IMR-90 (cell line): ENCODE measurements around the gene MKNK2. TPM values are rescaled to one million over a fixed set of nuclear protein-coding genes. Genes with fewer than 3 reads are reported as not detected.
A peak's percentile ranks its signal among the peaks of the same experiment; 100 is the strongest.

Experiments
- ATAC-seq: fragments of 200-7000 bp; cut with Tn5 transposase; 2 replicates; pipeline ENCODE4 v1.9.1; 2020; ENCODE audit warnings: low read depth, mild to moderate bottlenecking, moderate library complexity
- BruUV-seq: library from RNA; stranded (reverse); fragments of 400-500 nt; replicated peaks from 2 replicates; lab custom pipeline; 2021; lab: Mats Ljungman, UMichigan
- CTCF ChIA-PET: fragments of 300-600 bp; formaldehyde crosslinking; extraction: SDS; loops from one replicate; lab custom pipeline; 2021; ENCODE audit warnings: antibody characterized with exemption; lab: Yijun Ruan, JAX
- POLR2A ChIA-PET: fragments of 300-600 bp; sonication (Branson Sonifier 250); formaldehyde crosslinking; loops from one replicate; lab custom pipeline; 2022; ENCODE audit warnings: antibody characterized with exemption; ENCODE audit not compliant: unreplicated experiment; lab: Charles Lee
- DNase-seq: peaks from one replicate; pipeline ENCODE4 v3.0.0; 2013
- H2AFZ ChIP-seq: replicated peaks from 2 replicates; pipeline ENCODE3; 2013; ENCODE audit warnings: low read length, mild to moderate bottlenecking; ENCODE audit not compliant: poor library complexity
- H2AK5ac ChIP-seq: 2 replicates; pipeline ENCODE4 v1.6.1; 2013; ENCODE audit warnings: low read depth, low read length, inconsistent platforms
- H2AK9ac ChIP-seq: replicated peaks from 2 replicates; pipeline ENCODE3; 2013; ENCODE audit warnings: mild to moderate bottlenecking, low read depth, low read length, moderate library complexity; ENCODE audit not compliant: poor library complexity
- H2BK120ac ChIP-seq: 2 replicates; pipeline ENCODE4 v1.6.1; 2013; ENCODE audit warnings: low read depth, low read length, inconsistent platforms
- H2BK15ac ChIP-seq: 3 replicates; pipeline ENCODE4 v1.6.1; 2013; ENCODE audit warnings: low read depth, low read length, inconsistent platforms
- H2BK20ac ChIP-seq: 2 replicates; pipeline ENCODE4 v1.6.1; 2013; ENCODE audit warnings: low read depth, mild to moderate bottlenecking, inconsistent platforms, low read length, moderate library complexity
- H2BK5ac ChIP-seq: 2 replicates; pipeline ENCODE4 v1.6.1; 2013; ENCODE audit warnings: mild to moderate bottlenecking, low read depth, low read length, inconsistent platforms; ENCODE audit not compliant: poor library complexity, severe bottlenecking
- H3K14ac ChIP-seq: replicated peaks from 2 replicates; pipeline ENCODE4 v1.6.1; 2013; ENCODE audit warnings: low read depth, low read length, inconsistent platforms
- H3K18ac ChIP-seq: 2 replicates; pipeline ENCODE4 v1.6.1; 2013; ENCODE audit warnings: low read depth, low read length, control low read depth
- H3K23ac ChIP-seq: 2 replicates; pipeline ENCODE4 v1.6.1; 2013; ENCODE audit warnings: low read depth, low read length, inconsistent platforms
- H3K27ac ChIP-seq: 2 replicates; pipeline ENCODE4 v1.5.1; 2013; ENCODE audit warnings: mild to moderate bottlenecking, control low read depth, low read length; ENCODE audit not compliant: insufficient read depth
- H3K27me3 ChIP-seq: 2 replicates; pipeline ENCODE4 v1.6.1; 2013; ENCODE audit warnings: low read length; ENCODE audit not compliant: control insufficient read depth, insufficient read depth
- H3K36me3 ChIP-seq: 2 replicates; pipeline ENCODE4 v1.6.1; 2013; ENCODE audit warnings: low read length, mixed read lengths; ENCODE audit not compliant: control insufficient read depth, insufficient read depth
- H3K4ac ChIP-seq: 2 replicates; pipeline ENCODE4 v1.6.1; 2013; ENCODE audit warnings: low read depth, low read length, inconsistent platforms
- H3K4me1 ChIP-seq: 2 replicates; pipeline ENCODE4 v1.6.1; 2013; ENCODE audit warnings: low read length, mixed read lengths; ENCODE audit not compliant: control insufficient read depth, insufficient read depth
- H3K4me2 ChIP-seq: 2 replicates; pipeline ENCODE4 v1.6.1; 2013; ENCODE audit warnings: low read depth, mild to moderate bottlenecking, control low read depth, low read length, moderate library complexity
- H3K4me3 ChIP-seq: 2 replicates; pipeline ENCODE4 v1.5.1; 2013; ENCODE audit warnings: low read depth, mild to moderate bottlenecking, control low read depth, low read length, moderate library complexity; ENCODE audit not compliant: insufficient read depth
- H3K56ac ChIP-seq: 2 replicates; pipeline ENCODE4 v1.6.1; 2013; ENCODE audit warnings: low read length, inconsistent platforms; ENCODE audit not compliant: insufficient read depth; ENCODE audit errors: extremely low read depth
- H3K79me1 ChIP-seq, 2 experiments: 2 replicates each; pipeline ENCODE4 v1.6.1; 2013; ENCODE audit warnings: low read length in 2 of 2, inconsistent platforms in 1 of 2, low read depth in 1 of 2
- H3K9ac ChIP-seq: 2 replicates; pipeline ENCODE4 v1.6.1; 2013; ENCODE audit warnings: low read depth, low read length, control low read depth
- H3K9me1 ChIP-seq: 2 replicates; pipeline ENCODE4 v1.6.1; 2013; ENCODE audit warnings: low read length, inconsistent platforms; ENCODE audit not compliant: insufficient read depth
- H3K9me3 ChIP-seq: 2 replicates; pipeline ENCODE4 v1.6.1; 2013; ENCODE audit warnings: low read length; ENCODE audit not compliant: control insufficient read depth, insufficient read depth
- H4K20me1 ChIP-seq: 2 replicates; pipeline ENCODE4 v1.6.1; 2013; ENCODE audit warnings: low read length, inconsistent platforms; ENCODE audit not compliant: insufficient read depth
- H4K5ac ChIP-seq: 2 replicates; pipeline ENCODE4 v1.6.1; 2013; ENCODE audit warnings: mild to moderate bottlenecking, low read depth, low read length, control low read depth
- H4K8ac ChIP-seq, 2 experiments: 2 replicates each; pipeline ENCODE4 v1.6.1; 2013; ENCODE audit warnings: low read depth in 2 of 2, low read length in 2 of 2, control low read depth in 1 of 2, inconsistent platforms in 1 of 2
- H4K91ac ChIP-seq: 2 replicates; pipeline ENCODE4 v1.6.1; 2013; ENCODE audit warnings: low read depth, low read length, inconsistent platforms; ENCODE audit not compliant: insufficient read depth
- BHLHE40 ChIP-seq: fragments of 150-350 bp; IDR thresholded peaks from 2 replicates; pipeline ENCODE4 v1.6.1; 2016; ENCODE audit warnings: mild to moderate bottlenecking, low read depth, low read length
- CEBPB ChIP-seq: IDR thresholded peaks from 2 replicates; pipeline ENCODE4 v1.6.1; 2012; ENCODE audit warnings: low read depth, low read length, improper control_type of control experiment
- CHD1 ChIP-seq: IDR thresholded peaks from 2 replicates; pipeline ENCODE4 v1.6.1; 2012; ENCODE audit warnings: low read depth, low read length, improper control_type of control experiment
- ELK1 ChIP-seq: fragments of 150-350 bp; IDR thresholded peaks from 2 replicates; pipeline ENCODE4 v1.6.1; 2016; ENCODE audit warnings: low read depth, mild to moderate bottlenecking, low read length, moderate library complexity, borderline replicate concordance
- FOS ChIP-seq: fragments of 150-350 bp; IDR thresholded peaks from 2 replicates; pipeline ENCODE4 v1.6.1; 2016; ENCODE audit warnings: low read depth, low read length
- MAFK ChIP-seq: IDR thresholded peaks from 2 replicates; pipeline ENCODE4 v1.6.1; 2012; ENCODE audit warnings: low read depth, low read length, improper control_type of control experiment
- MAZ ChIP-seq: IDR thresholded peaks from 2 replicates; pipeline ENCODE4 v1.6.1; 2012; ENCODE audit warnings: low read depth, mild to moderate bottlenecking, low read length, improper control_type of control experiment, moderate library complexity, borderline replicate concordance
- MXI1 ChIP-seq: IDR thresholded peaks from 2 replicates; pipeline ENCODE4 v1.6.1; 2012; ENCODE audit warnings: low read depth, mild to moderate bottlenecking, low read length, moderate library complexity, borderline replicate concordance
- NFE2L2 ChIP-seq: fragments of 150-350 bp; IDR thresholded peaks from 2 replicates; pipeline ENCODE4 v1.6.1; 2016; ENCODE audit warnings: low read depth, mild to moderate bottlenecking, low read length
- POLR2A ChIP-seq: IDR thresholded peaks from 2 replicates; pipeline ENCODE4 v1.6.1; 2012; ENCODE audit warnings: mild to moderate bottlenecking, low read depth, low read length
- RCOR1 ChIP-seq: IDR thresholded peaks from 2 replicates; pipeline ENCODE4 v1.6.1; 2012; ENCODE audit warnings: mild to moderate bottlenecking, low read length, improper control_type of control experiment; ENCODE audit not compliant: insufficient replicate concordance
- RFX5 ChIP-seq: IDR thresholded peaks from 2 replicates; pipeline ENCODE4 v1.8.0; 2012; ENCODE audit warnings: low read depth, mild to moderate bottlenecking, low read length, moderate library complexity
- SMC3 ChIP-seq: fragments of 150-350 bp; IDR thresholded peaks from 2 replicates; pipeline ENCODE4 v1.6.1; 2016; ENCODE audit warnings: low read depth, mild to moderate bottlenecking, antibody characterized with exemption, low read length, moderate library complexity
- USF2 ChIP-seq: fragments of 150-350 bp; IDR thresholded peaks from 2 replicates; pipeline ENCODE4 v1.6.1; 2017; ENCODE audit warnings: mild to moderate bottlenecking, antibody characterized with exemption, low read length, low read depth
- WGBS, 2 experiments: methylation state at CpG; one replicate each; pipeline versions ENCODE4 v1.1.5 to v1.1.7; 2013; ENCODE audit warnings: missing lambda C conversion rate in 2 of 2; ENCODE audit not compliant: insufficient read length in 1 of 2; ENCODE audit errors: extremely low coverage in 2 of 2; 5-methylcytosine and 5-hydroxymethylcytosine counted together
- dilution Hi-C: fragments of 300-500 bp; cut with HindIII; formaldehyde crosslinking; loops from one replicate; pipeline ENCODE4 v1.14.3; 2018; ENCODE audit warnings: low sequenced_read_pairs; ENCODE audit not compliant: unreplicated experiment
- in situ Hi-C: fragments of 300-500 bp; cut with MboI; formaldehyde crosslinking; loops from 3 replicates; pipeline ENCODE4 v1.14.3; 2019; ENCODE audit warnings: low sequenced_read_pairs, inconsistent platforms, mixed read lengths
- intact Hi-C: fragments of 100-400 bp; cut with micrococcal nuclease; formaldehyde crosslinking; loops from 2 replicates; pipeline ENCODE4 v1.10.0; 2022
- polyA plus RNA-seq, 3 experiments: library from polyadenylated mRNA; depleted of rRNA; stranded (reverse); fragments of >200 nt; gene quantifications; 2 replicates each; pipeline ENCODE4 v1.2.3, GENCODE V29; 2012; ENCODE audit warnings: low replicate concordance in 1 of 3
- total RNA-seq: library from RNA; depleted of rRNA; stranded (reverse); fragments of >200 nt; gene quantifications from 2 replicates; pipeline ENCODE4 v1.2.3, GENCODE V29; 2012

MKNK2 gene
- total and polyA plus RNA-seq, 2 of the 4 experiments (the other 2 are of a cell fraction) = 21.9 to 31.8 TPM

- no TSS peak for BruUV-seq
- peaks cover 22% of the 10 kb centered on the region; the same call in 1 of the 2 replicates for H3K36me3 ChIP-seq
- TF ChIP-seq MXI1 = no peak
- no peak for TF ChIP-seq RFX5
- TF ChIP-seq CEBPB = no peak
- no peak for TF ChIP-seq BHLHE40
- no peak for TF ChIP-seq USF2
- TF ChIP-seq CHD1 = no peak
- no peak for TF ChIP-seq ELK1
- no peak for TF ChIP-seq MAZ
- no peak for TF ChIP-seq NFE2L2
- no peak for TF ChIP-seq POLR2A
- TF ChIP-seq SMC3 = no peak
- no peak for TF ChIP-seq FOS
- TF ChIP-seq MAFK = no peak
- no peak for TF ChIP-seq RCOR1
- peak overlapping the region; percentile 97 for H2AK9ac ChIP-seq
- ChIA-PET POLR2A (no interaction called here), CTCF (no interaction called here)
- peak overlapping the region; percentile 75 for H3K4me3 ChIP-seq
- no peak overlapping the region for H3K18ac ChIP-seq
- peak overlapping the region; percentile 67 for H3K4me2 ChIP-seq
- DNase-seq (no peak), ATAC-seq (no peak)
- intact Hi-C loops (no loop called here), dilution Hi-C loops (no loop called here), in situ Hi-C loops (no loop called here)
- 0 out of 2 replicates have a peak overlapping the region, but pooled peaks have one; percentile 70 for H2AK5ac ChIP-seq
- no peak overlapping the region for H3K4ac ChIP-seq
- no peaks in the 10 kb centered on the region for H3K9me3 ChIP-seq
- H3K79me1 ChIP-seq = peaks cover 5 to 62% of the 10 kb centered on the region in 2 experiments; a peak in 3 of 4 replicates
- 62% methylated on average over 5 of the region's 27 CpGs; no CpG with 5 or more reads in 1 of the 2 experiments for WGBS, 2 experiments
- no peak overlapping the region for H2BK120ac ChIP-seq
- H4K91ac ChIP-seq = no peak overlapping the region
- peaks cover 23% of the 10 kb centered on the region for H3K4me1 ChIP-seq
- H2BK20ac ChIP-seq = no peak overlapping the region
- no peaks in the 10 kb centered on the region for H3K27me3 ChIP-seq
- peaks cover 58% of the 10 kb centered on the region for H4K20me1 ChIP-seq
- H3K9me1 ChIP-seq = peaks cover 4% of the 10 kb centered on the region
- no peak overlapping the region for H4K8ac ChIP-seq
- H3K9ac ChIP-seq = peak overlapping the region; percentile 22
- peak overlapping the region; percentile 63 for H3K23ac ChIP-seq
- H2BK5ac ChIP-seq = no peak overlapping the region
- H3K56ac ChIP-seq = no peak overlapping the region
- 0 out of 2 replicates have a peak overlapping the region, but pooled peaks have one; percentile 41 for H3K14ac ChIP-seq
- H2AFZ ChIP-seq = peak overlapping the region; percentile 43
- H3K27ac ChIP-seq = no peak overlapping the region
- H4K5ac ChIP-seq = no peak overlapping the region
- H2BK15ac ChIP-seq = no peak overlapping the region
Measured at GRCh38 chr19:2048959-2049740, 1.9 kb downstream of the MKNK2 start.
